NK-92 treated with Interleukin-12 subunit alpha and Interleukin-12 subunit beta, amount 100 ng/mL, for 24 hours (cell line): ENCODE results near the gene CFAP54.
"Not testable (repeated sequence)": the region's sequence is repeated elsewhere in the genome, so short reads cannot be mapped to it uniquely, and the experiment has no call there.

Experiments used
- DNase-seq: peaks from one replicate; lab custom pipeline; 2025; lab: John Stamatoyannopoulos, UW

The CFAP54 gene

GRCh38 chr12:96473394-96474093 lies 15.8 kb upstream of the CFAP54 start:
- DNase-seq = peak; percentile 22

- no peak for DNase-seq
Measured at GRCh38 chr12:96474206-96474605, 15.2 kb upstream of the CFAP54 start.

GRCh38 chr12:96478011-96478410 lies 11.4 kb upstream of the CFAP54 start:
- DNase-seq = no peak

DNA sequence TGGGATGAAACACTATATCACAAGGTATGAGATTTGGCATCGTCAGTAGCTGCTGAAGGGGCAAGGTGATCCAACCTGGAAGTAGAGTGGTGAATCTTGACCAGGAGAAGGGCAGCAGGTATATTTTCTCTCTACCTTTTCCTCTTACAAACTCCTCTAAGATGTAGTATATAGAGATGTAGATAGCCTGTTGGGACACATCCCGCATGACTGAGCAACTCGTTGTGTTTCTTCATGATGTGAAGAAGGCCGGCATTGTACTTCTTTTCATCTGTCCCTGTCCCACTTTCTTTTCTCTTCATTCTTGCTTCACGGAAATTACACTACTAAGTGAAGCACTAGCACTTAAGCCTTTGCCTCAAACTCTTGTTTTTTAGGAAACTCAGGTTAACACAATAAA lies 7.3 kb upstream of the CFAP54 start:
- DNase-seq = no peak

- DNase-seq = no peak
Measured at GRCh38 chr12:96483116-96483515, 6.3 kb upstream of the CFAP54 start.

DNA sequence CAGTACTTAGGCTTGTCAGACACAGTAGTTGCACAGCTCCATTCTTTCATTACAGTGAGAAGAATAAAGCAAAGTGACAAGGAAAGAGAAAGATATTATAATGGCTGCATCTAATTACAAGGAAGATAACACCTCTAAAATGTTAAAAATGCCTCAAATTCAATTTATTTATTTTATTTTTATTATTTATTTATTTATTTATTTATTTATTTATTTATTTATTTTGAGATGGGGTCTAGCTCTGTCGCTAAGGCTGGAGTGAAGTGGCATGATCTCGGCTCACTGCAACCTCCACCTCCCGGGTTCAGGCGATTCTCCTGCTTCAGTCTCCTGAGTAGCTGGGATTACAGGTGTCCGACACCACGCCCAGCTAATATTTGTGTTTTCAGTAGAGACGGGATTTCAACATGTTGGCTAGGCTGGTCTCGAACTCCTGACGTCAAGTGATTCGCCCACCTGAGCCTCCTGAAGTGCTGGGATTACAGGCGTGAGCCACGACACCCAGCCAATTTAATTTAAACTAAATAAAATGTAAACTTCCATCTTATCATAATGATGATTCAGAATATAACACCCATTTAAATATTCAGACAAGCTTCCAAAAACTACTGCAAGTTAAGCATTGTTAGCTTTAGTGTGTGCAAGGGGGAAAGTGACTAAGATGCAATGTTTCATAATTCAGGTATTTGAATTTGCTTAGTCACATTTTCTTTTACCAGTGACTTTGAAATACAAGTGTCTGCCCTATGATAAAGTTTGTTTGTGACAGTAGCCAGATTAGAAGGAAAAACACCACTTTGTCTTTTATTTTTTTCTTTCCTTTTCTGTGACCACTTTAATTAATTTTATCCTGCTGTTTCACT lies 2.4 kb upstream of the CFAP54 start:
- DNase-seq = no peak

- DNase-seq = no peak
Measured at GRCh38 chr12:96487634-96488033, 1.7 kb upstream of the CFAP54 start.

DNA sequence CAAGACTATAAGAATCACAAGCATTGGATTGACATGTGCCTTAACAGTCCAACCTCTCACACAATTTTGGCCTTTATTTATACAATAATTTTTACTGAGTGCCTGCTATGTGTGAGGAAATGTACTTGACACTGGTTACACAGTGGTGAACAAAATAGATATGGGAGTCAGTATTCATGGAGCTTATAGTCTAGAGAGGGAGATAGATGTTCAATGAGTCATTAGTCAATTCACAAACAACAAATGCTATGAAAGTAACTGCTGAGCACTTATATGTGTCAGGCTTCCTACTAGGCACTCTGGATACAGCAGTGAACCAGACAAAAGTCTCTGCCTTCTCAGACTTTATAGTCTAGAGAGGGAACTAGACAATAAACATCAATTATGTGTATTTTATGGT lies 3.7 kb downstream of the CFAP54 start:
- no peak for DNase-seq

GRCh38 chr12:96494154-96494553 lies 4.8 kb downstream of the CFAP54 start:
- not testable (repeated sequence) for DNase-seq

- DNase-seq = no peak
Measured at GRCh38 chr12:96495155-96495554, 5.8 kb downstream of the CFAP54 start.

- DNase-seq = no peak
Measured at GRCh38 chr12:96495841-96496545, 6.6 kb downstream of the CFAP54 start.

GRCh38 chr12:96496944-96497343 lies 7.6 kb downstream of the CFAP54 start:
- no peak for DNase-seq

- no peak for DNase-seq
Measured at GRCh38 chr12:96497855-96498254, 8.5 kb downstream of the CFAP54 start.

DNA sequence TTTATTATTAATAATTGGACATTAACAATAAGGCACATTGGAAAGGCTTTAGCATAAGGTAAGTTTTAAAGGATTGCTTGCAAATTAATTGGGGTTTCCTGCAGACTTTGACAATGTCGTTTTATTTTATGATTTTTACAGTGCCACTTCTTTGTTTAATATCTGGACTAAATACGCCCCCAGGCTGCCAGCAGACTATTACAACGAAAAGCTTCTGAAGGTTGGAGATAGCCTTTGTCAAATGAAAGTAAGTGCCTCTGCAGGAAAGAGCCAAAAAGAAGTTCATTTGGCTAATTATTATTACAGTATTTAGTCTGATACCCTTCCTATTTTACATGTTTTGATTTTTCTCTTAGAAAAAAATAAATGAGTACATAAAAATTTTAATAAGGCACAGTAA lies 11.3 kb downstream of the CFAP54 start:
- no peak for DNase-seq

GRCh38 chr12:96501133-96501761 lies 11.9 kb downstream of the CFAP54 start:
- DNase-seq = peak; percentile 50

GRCh38 chr12:96501908-96502307 lies 12.5 kb downstream of the CFAP54 start:
- DNase-seq = no peak

- DNase-seq = peak; percentile 5
Measured at GRCh38 chr12:96502477-96502876, 13.1 kb downstream of the CFAP54 start.

DNA sequence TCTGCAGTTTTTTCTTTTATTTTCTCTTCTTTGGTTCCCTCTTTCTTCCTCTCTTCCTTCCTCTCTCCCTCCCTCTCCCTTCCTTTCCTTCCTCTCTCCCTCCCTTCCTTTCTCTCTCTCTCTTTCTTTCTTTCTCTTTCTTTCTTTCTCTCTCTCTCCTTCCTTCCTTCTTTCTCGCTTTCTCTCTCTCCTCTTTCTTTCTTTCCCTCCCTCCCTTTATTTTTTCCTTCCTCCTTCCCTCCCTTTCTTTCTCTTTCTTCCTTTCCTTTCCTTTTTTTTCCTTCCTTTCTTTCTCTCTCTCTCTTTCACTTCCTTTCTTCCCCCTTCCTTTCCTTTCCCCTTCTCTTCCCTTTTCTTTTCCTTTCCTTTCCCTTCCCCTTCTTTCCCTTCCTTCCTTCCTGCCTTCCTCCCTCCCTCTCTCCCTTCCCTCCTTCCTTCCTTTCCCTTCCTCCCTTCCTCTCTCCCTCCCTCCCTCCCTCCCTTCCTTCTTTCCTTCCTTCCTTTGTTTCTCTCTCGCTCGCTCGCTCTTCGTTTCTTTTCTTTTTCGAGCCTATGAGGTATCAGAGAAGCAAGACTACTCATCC lies 13.7 kb downstream of the CFAP54 start:
- no peak for DNase-seq

DNA sequence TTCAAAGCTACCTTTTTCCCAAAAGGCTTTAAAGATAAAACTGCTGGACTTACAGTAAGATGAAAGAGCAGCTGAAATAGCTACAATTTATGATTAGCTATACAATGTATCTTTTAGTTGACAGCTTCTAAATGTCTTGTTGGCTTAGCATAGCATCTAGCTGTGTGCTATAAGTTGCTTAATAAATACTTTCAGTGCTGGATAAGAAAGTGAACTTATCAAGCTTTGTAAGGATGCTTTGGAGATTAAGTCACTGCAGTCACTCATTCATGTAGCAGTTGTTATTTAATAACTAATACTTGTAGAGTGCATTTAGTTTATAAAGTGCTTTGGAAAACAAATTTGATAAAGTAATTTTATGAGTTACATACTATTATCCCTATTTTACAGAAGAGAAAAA lies 14.6 kb downstream of the CFAP54 start:
- DNase-seq = no peak

DNA sequence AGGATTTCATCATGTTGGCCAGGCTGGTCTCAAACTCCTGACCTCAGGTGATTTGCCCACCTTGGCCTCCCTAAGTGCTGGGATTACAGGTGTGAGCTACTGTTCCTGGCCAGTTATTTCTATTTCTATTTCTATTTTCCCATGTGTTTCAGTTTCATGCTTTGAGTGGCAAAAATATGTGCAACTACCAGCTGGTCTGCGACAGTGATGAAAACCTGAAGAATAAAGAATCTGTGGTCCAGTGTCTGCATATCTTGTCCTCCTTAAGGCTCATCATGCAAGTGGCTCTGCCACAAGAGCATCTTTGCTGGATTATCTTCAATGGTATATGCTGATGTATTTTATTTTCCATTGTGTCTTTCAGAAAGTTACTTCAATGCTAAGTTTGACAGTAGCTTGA lies 17.4 kb downstream of the CFAP54 start:
- DNase-seq = no peak

- no peak for DNase-seq
Measured at GRCh38 chr12:96510306-96510764, 21.0 kb downstream of the CFAP54 start.

- no peak for DNase-seq
Measured at GRCh38 chr12:96513166-96513565, 23.8 kb downstream of the CFAP54 start.
